ENCODE data around the gene FSHR.

FSHR gene

GRCh38 chr2:49154140-49154539 lies at the start of gene FSHR:
TSS of gene FSHR (minus strand) at chr2:49154515. CDS start at chr2:49154417, 98 bp downstream.
- no peak for DNase-seq

- no peak for DNase-seq
These were observed 45.0 kb upstream of the FSHR start for GRCh38 chr2:49199266-49199665.

GRCh38 chr2:49194701-49195100 lies 40.4 kb upstream of the FSHR start:
- no peak for DNase-seq

- no peak for DNase-seq
These were observed 37.7 kb upstream of the FSHR start for GRCh38 chr2:49192036-49192435.

- DNase-seq = no peak
These were observed 35.4 kb upstream of the FSHR start for GRCh38 chr2:49189512-49190225.

GRCh38 chr2:49186050-49186648 lies 31.8 kb upstream of the FSHR start:
- no peak for DNase-seq

- DNase-seq = no peak
These were observed 24.3 kb upstream of the FSHR start for GRCh38 chr2:49178656-49179055.

- no peak for DNase-seq
These were observed 22.9 kb upstream of the FSHR start for GRCh38 chr2:49177194-49177593.

GRCh38 chr2:49175831-49176230 lies 21.5 kb upstream of the FSHR start:
- no peak for DNase-seq

GRCh38 chr2:49174750-49175149 lies 20.4 kb upstream of the FSHR start:
- DNase-seq = no peak

- DNase-seq = no peak
These were observed 12.8 kb upstream of the FSHR start for GRCh38 chr2:49167131-49167530.

- no peak for DNase-seq
These were observed 11.3 kb upstream of the FSHR start for GRCh38 chr2:49165662-49166061.

GRCh38 chr2:49164729-49165128 lies 10.4 kb upstream of the FSHR start:
- no peak for DNase-seq

GRCh38 chr2:49162151-49162550 lies 7.8 kb upstream of the FSHR start:
- DNase-seq = no peak

- DNase-seq = no peak
These were observed 576 bp upstream of the FSHR start for GRCh38 chr2:49154891-49155290.

- no peak for DNase-seq
These were observed 1.1 kb downstream of the FSHR start for GRCh38 chr2:49153252-49153651.

GRCh38 chr2:49152824-49153223 lies 1.5 kb downstream of the FSHR start:
- DNase-seq = no peak

- no peak for DNase-seq
These were observed 7.9 kb downstream of the FSHR start for GRCh38 chr2:49146401-49146800.

- no peak for DNase-seq
These were observed 22.5 kb downstream of the FSHR start for GRCh38 chr2:49131801-49132200.

- no peak for DNase-seq
These were observed 25.3 kb downstream of the FSHR start for GRCh38 chr2:49129034-49129433.

- DNase-seq = no peak
These were observed 30.7 kb downstream of the FSHR start for GRCh38 chr2:49123600-49123999.

GRCh38 chr2:49122107-49122506 lies 32.2 kb downstream of the FSHR start:
- no peak for DNase-seq

GRCh38 chr2:49113046-49113445 lies 41.3 kb downstream of the FSHR start:
- DNase-seq = no peak

GRCh38 chr2:49111456-49111855 lies 42.9 kb downstream of the FSHR start:
- DNase-seq = no peak

GRCh38 chr2:49111006-49111405 lies 43.3 kb downstream of the FSHR start:
- no peak for DNase-seq

Data from GF-D8 (cell line).